Measurements from ENCODE around the gene CCT3. TPM values are rescaled to one million over a fixed set of nuclear protein-coding genes. Genes with fewer than 3 reads are reported as not detected.
A peak's percentile ranks its signal among the peaks of the same experiment; 100 is the strongest.

Gene CCT3
- total RNA-seq (2014; rRNA removed; shearing (Covaris generic)) = 385 and 407 TPM in 2 replicates
- 321 and 387 TPM in 2 replicates for total RNA-seq (2022)
- Bru-seq, nascent RNA = percentile 93 among the genes with signal in this experiment
- percentile 96 among the genes with signal in this experiment for BruChase-seq, experiment 1, labeled RNA remaining after a 6-hour chase
- BruChase-seq, experiment 2, labeled RNA remaining after a 2-hour chase = percentile 93 among the genes with signal in this experiment
- long read RNA-seq, transcript CCT3-201 (14 exons, 2,150 nt) = major isoform, 836 of 914 reads
- long read RNA-seq, transcript CCT3-211 (15 exons, 1,858 nt) = minor isoform, 8 of 914 reads
- long read RNA-seq, partial matches to known transcripts = 42 of 914 reads
- long read RNA-seq, other reads (novel, unspliced or antisense) = 25 of 914 reads

GRCh38 chr1:156338180-156338976 lies at the start of gene CCT3, which contains the start of gene TSACC:
Gene CCT3 (minus strand): TSS chr1:156338292. CDS start chr1:156338184, 108 bp downstream.
Gene TSACC (plus strand): TSS chr1:156338526. CDS start chr1:156339758, 1,232 bp downstream.
- TF ChIP-seq, protein P1, sequence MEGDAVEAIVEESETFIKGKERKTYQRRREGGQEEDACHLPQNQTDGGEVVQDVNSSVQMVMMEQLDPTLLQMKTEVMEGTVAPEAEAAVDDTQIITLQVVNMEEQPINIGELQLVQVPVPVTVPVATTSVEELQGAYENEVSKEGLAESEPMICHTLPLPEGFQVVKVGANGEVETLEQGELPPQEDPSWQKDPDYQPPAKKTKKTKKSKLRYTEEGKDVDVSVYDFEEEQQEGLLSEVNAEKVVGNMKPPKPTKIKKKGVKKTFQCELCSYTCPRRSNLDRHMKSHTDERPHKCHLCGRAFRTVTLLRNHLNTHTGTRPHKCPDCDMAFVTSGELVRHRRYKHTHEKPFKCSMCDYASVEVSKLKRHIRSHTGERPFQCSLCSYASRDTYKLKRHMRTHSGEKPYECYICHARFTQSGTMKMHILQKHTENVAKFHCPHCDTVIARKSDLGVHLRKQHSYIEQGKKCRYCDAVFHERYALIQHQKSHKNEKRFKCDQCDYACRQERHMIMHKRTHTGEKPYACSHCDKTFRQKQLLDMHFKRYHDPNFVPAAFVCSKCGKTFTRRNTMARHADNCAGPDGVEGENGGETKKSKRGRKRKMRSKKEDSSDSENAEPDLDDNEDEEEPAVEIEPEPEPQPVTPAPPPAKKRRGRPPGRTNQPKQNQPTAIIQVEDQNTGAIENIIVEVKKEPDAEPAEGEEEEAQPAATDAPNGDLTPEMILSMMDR (conservative IDR thresholded peaks at IDR 0.05; ENCODE audit: low read length) = no peak
- no peak for TF ChIP-seq EZH2phosphoT487 (IDR thresholded peaks at IDR 0.05; ENCODE audit: borderline replicate concordance, low read depth, low read length)
- Histone ChIP-seq H3K36me3 (ENCODE audit: insufficient read depth, low read length) (peaks cover 45% of the 10 kb centered on the region), H3K4me2 (ENCODE audit: low read length) (peak within 1 kb of the TSS; percentile 92), H3K9me2 (ENCODE audit: insufficient read depth, low read length) (no peaks in the 10 kb centered on the region), H3K4me1 (ENCODE audit: insufficient read depth, low read length, poor library complexity, severe bottlenecking) (peaks cover 26% of the 10 kb centered on the region), H3K4me3 (ENCODE audit: low read depth, low read length, poor library complexity, severe bottlenecking) (peak within 1 kb of the TSS; percentile 98), H3K9me3 (ENCODE audit: low read length) (no peaks in the 10 kb centered on the region), H3K27ac (ENCODE audit: low read depth, low read length, poor library complexity, severe bottlenecking) (peak within 1 kb of the TSS; percentile 83), H4K20me1 (ENCODE audit: insufficient read depth, low read length) (peaks cover 23% of the 10 kb centered on the region), H2AFZ (ENCODE audit: low read length) (peak within 1 kb of the TSS; percentile 62), H3K79me2 (ENCODE audit: insufficient read depth, low read depth, low read length) (peaks cover 48% of the 10 kb centered on the region)
- DNase-seq (ENCODE audit: low spot score) = peak; percentile 99
- intact Hi-C loops (cut with micrococcal nuclease; ENCODE audit: unreplicated experiment) = loop anchor here (5.0 kb wide), 2 partner anchors 154 to 186 kb away; partner anchors contain the start of gene SEMA4A
- POLR2A ChIA-PET = interaction anchor here (0.7 to 1.0 kb wide), 3 partner anchors 188 to 836 kb away, joined by 3 read pairs; no protein-coding TSS in a partner anchor
- CTCF ChIA-PET (ENCODE audit: unreplicated experiment) = interaction anchor here (0.7 kb wide), 1 partner anchor 106 kb away, joined by 3 read pairs; no protein-coding TSS in a partner anchor
- BruUV-seq (replicated peaks) = no TSS peak

- ChIA-PET CTCF (ENCODE audit: unreplicated experiment) (no interaction called here), POLR2A (interaction anchor here (0.5 kb wide), 1 partner anchor 1594 kb away, joined by 6 read pairs; no protein-coding TSS in a partner anchor)
- Histone ChIP-seq H3K4me3 (ENCODE audit: low read depth, low read length, poor library complexity, severe bottlenecking) (no peak overlapping the region), H3K9me3 (ENCODE audit: low read length) (no peaks in the 10 kb centered on the region), H4K20me1 (ENCODE audit: insufficient read depth, low read length) (no peaks in the 10 kb centered on the region), H3K27ac (ENCODE audit: low read depth, low read length, poor library complexity, severe bottlenecking) (no peak overlapping the region), H3K79me2 (ENCODE audit: insufficient read depth, low read depth, low read length) (no peaks in the 10 kb centered on the region), H3K4me1 (ENCODE audit: insufficient read depth, low read length, poor library complexity, severe bottlenecking) (peaks cover 3% of the 10 kb centered on the region), H3K4me2 (ENCODE audit: low read length) (no peak overlapping the region), H2AFZ (ENCODE audit: low read length) (no peak overlapping the region), H3K9me2 (ENCODE audit: insufficient read depth, low read length) (no peaks in the 10 kb centered on the region), H3K36me3 (ENCODE audit: insufficient read depth, low read length) (no peaks in the 10 kb centered on the region)
- DNase-seq (ENCODE audit: low spot score) = no peak
- TF ChIP-seq EZH2phosphoT487 (IDR thresholded peaks at IDR 0.05; ENCODE audit: borderline replicate concordance, low read depth, low read length) = no peak
- TF ChIP-seq, protein P1 (conservative IDR thresholded peaks at IDR 0.05; ENCODE audit: low read length) = no peak
- intact Hi-C loops (cut with micrococcal nuclease; ENCODE audit: unreplicated experiment) = no loop called here
- no TSS peak for BruUV-seq (replicated peaks)
Observed at GRCh38 chr1:156387870-156388173, 49.7 kb upstream of the CCT3 start.
